Large intestine (tissue), 3 donors: ENCODE results near the gene MAPK6. TPM values are rescaled to one million over a fixed set of nuclear protein-coding genes. Genes with fewer than 3 reads are reported as not detected.
"Not testable (repeated sequence)": the region's sequence is repeated elsewhere in the genome, so short reads cannot be mapped to it uniquely, and the experiment has no call there.

Experiments
- DNase-seq, 2 donors: peaks; one replicate each; pipeline versions ENCODE4 v3.0.0 to v3.0.0-alpha.2; 2013
- H3K27ac ChIP-seq: one replicate; pipeline ENCODE4 v1.5.1; 2013; ENCODE audit warnings: low read length
- H3K27me3 ChIP-seq: 2 replicates; pipeline ENCODE4 v1.6.1; 2013; ENCODE audit warnings: low read length; ENCODE audit not compliant: control insufficient read depth, insufficient read depth
- H3K36me3 ChIP-seq: 2 replicates; pipeline ENCODE4 v1.6.1; 2013; ENCODE audit warnings: low read length; ENCODE audit not compliant: control insufficient read depth, insufficient read depth
- H3K4me1 ChIP-seq: one replicate; pipeline ENCODE4 v1.6.1; 2013; ENCODE audit warnings: low read length; ENCODE audit not compliant: control insufficient read depth, insufficient read depth
- H3K4me3 ChIP-seq: one replicate; pipeline ENCODE4 v1.5.1; 2013; ENCODE audit warnings: low read length
- H3K9me3 ChIP-seq: one replicate; pipeline ENCODE4 v1.6.1; 2013; ENCODE audit warnings: mild to moderate bottlenecking, low read depth, low read length, moderate library complexity; ENCODE audit not compliant: control insufficient read depth
- WGBS: methylation state at CpG from one replicate; pipeline ENCODE4 v1.1.5; 2013; ENCODE audit warnings: low lambda C conversion rate; ENCODE audit not compliant: insufficient coverage; 5-methylcytosine and 5-hydroxymethylcytosine counted together
- polyA plus RNA-seq: library from polyadenylated mRNA; unstranded; fragments of 120-200 nt; gene quantifications from one replicate; pipeline ENCODE4 v1.2.1, GENCODE V29; 2013

Gene MAPK6
- polyA plus RNA-seq, 1 donor, result 42.1 TPM

DNA sequence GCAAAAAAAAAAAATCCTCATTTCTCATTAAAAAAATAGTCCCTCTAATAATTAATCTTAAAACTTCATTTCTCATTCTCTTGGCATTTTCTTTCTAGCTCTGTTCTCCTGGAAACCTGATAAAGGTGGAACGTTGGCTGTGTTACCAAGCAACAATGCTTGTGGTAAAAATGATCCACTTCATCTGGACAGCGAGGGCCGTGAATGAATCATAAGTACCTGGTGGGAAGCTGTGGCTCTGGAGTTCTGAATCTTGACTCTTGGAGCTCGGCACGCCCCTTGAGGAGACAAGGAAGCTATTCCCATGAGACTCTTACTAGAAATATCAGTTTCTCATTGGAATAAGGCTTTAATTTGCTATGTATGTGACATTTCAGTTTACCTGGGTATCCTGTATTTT lies 61.0 kb downstream of the MAPK6 start:
- no peaks in the 10 kb centered on the region for H3K36me3 ChIP-seq
- WGBS, result no CpG with 5 or more reads among the region's 5 CpGs
- H3K4me3 ChIP-seq, result no peak overlapping the region
- no peak overlapping the region for H3K27ac ChIP-seq
- peaks cover 15% of the 10 kb centered on the region for H3K4me1 ChIP-seq
- no peaks in the 10 kb centered on the region for H3K9me3 ChIP-seq
- H3K27me3 ChIP-seq, result no peaks in the 10 kb centered on the region
- no peak for DNase-seq

DNA sequence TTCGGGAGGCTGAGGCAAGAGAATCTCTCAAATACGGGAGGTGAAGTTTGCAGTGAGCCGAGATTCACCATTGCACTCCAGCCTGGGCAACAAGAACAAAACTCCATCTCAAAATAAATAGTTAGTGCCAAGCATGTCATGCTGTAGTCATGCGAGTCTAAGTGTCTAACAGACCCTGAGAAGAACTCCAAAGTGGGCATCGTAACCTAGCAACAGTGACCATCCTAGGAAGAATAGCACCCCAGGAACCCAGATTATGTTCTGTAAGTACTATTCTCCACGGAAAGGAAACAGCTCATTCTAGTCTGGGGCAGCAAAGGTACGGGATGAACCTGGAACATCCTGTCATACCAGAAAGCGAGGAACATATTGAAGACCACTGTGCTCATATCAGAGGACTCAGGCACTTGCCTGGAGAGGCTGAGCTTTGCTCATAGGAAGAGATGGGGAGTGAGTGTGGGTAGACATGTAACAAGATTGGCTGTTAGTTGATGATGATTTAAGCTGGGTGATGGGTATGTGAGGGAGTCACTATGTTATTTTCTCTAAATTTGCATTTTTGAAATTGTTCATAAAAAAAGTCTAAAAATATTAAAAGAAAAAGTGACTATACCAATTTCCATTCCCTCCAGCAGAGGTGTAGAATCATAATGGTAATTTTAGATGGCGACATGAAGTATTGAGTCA lies 61.8 kb downstream of the MAPK6 start:
- peaks cover 15% of the 10 kb centered on the region for H3K4me1 ChIP-seq
- no peaks in the 10 kb centered on the region for H3K27me3 ChIP-seq
- DNase-seq, result no peak
- H3K4me3 ChIP-seq, result no peak overlapping the region
- no peaks in the 10 kb centered on the region for H3K9me3 ChIP-seq
- WGBS, result no CpG with 5 or more reads among the region's 9 CpGs
- no peak overlapping the region for H3K27ac ChIP-seq
- no peaks in the 10 kb centered on the region for H3K36me3 ChIP-seq

DNA sequence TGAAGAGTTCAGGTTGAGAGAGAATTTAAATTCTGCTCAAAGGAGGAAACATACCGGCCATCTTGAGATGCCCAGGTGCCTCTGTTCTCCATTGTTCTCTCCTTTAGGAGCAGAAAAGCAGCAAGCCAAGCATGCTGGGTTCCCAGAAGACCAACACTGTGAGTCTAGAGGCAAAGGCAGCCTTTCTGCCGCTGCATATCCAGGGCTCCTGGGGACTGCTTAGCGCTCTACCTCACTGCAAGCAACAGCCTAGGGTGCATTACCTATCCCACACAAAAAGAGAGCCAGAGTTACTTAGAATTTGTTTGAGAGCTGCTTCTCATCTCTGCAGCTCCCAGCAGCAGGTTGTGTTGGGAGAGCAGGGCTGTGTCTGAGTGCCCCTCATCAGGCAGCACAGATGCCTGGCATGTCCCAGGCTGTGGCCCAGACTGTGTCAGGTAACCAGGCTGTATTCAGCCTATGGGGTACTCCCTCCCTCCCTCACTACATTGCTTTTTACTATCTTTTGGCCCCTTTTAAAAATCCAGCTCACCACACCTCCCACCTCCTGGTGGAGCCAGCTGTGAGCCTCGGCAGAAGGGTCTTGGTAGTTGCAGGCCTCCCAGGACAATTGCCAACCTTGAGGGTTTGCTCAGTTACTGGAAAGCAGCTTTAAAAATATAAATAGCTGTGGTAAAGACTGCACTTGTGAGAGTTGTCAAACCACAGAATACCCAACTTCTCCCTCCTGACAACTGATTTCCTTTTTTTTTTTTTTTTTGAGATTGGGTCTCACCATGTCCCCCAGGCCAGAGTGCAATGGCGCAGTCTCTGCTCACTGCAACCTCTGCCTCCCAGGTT lies 63.4 kb downstream of the MAPK6 start:
- H3K27ac ChIP-seq, result no peak overlapping the region
- H3K4me1 ChIP-seq, result peaks cover 5% of the 10 kb centered on the region
- H3K36me3 ChIP-seq, result no peaks in the 10 kb centered on the region
- peaks cover 10% of the 10 kb centered on the region for H3K9me3 ChIP-seq
- no peak overlapping the region for H3K4me3 ChIP-seq
- no peaks in the 10 kb centered on the region for H3K27me3 ChIP-seq
- WGBS, result no CpG with 5 or more reads among the region's 5 CpGs
- DNase-seq, result no peak

DNA sequence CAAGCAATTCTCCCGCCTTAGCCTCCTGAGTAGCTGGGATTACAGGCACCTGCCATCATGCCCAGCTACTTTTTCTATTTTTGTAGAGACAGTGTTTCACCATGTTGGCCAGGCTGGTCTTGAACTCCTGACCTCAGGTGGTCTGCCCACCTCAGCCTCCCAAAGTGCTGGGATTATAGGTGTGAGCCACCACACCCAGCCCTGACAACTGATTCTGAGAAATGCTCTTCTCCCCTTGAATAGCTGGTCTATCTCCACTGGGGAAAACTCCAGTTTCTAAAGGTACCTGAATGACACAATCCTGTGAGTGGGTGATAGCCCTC lies 64.0 kb downstream of the MAPK6 start:
- WGBS, result no CpG with 5 or more reads among the region's 1 CpG
- H3K36me3 ChIP-seq, H3K27ac ChIP-seq, H3K4me1 ChIP-seq, DNase-seq, H3K4me3 ChIP-seq, H3K27me3 ChIP-seq: not testable (repeated sequence)
- H3K9me3 ChIP-seq, result peaks cover 10% of the 10 kb centered on the region

DNA sequence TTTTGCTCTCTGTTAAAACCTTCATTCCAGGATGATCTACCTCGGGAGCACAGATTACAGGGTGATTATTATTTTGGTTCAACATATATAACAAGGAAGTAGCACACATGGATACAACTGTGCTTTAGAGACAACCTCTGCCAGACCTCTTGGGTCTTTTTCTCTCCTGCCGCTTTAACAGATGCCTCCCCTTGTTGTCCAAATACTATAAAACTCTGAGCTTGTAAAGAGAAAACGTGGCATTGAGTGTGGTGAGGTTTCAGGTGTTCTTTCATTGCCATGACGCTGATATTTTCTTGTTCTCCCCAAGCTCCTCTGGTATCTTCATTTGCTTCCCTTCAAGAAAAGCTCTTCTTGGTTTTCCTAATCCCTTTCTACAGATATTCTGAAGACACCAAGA lies 64.6 kb downstream of the MAPK6 start:
- Histone ChIP-seq H3K36me3 (no peaks in the 10 kb centered on the region), H3K27me3 (no peaks in the 10 kb centered on the region), H3K4me1 (no peaks in the 10 kb centered on the region), H3K9me3 (peaks cover 10% of the 10 kb centered on the region), H3K4me3 (no peak overlapping the region), H3K27ac (no peak overlapping the region)
- no peak for DNase-seq
- 67% methylated on average over 1 of the region's 4 CpGs for WGBS

DNA sequence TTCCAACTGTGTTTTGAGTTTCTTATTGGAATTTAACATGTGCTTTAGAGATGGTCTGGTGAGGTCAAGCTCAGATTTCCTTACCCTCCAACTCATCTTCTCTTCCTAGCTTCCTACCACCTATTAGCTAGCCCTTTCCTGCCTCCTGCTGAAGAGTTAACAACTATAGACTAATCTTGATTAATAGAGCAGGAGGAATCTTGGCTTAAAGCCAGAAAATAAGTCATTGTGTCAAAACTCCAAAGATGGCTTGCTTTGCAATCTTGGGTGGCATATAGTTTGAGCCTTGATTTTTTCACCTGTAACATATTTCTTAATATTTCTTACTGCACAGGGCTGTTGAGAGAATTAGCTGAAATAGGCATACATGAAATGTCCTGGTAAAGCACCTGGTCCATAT lies 66.3 kb downstream of the MAPK6 start:
- Histone ChIP-seq H3K4me3 (no peak overlapping the region), H3K27me3 (no peaks in the 10 kb centered on the region), H3K9me3 (peaks cover 10% of the 10 kb centered on the region), H3K36me3 (no peaks in the 10 kb centered on the region), H3K27ac (no peak overlapping the region), H3K4me1 (no peaks in the 10 kb centered on the region)
- DNase-seq, result no peak

DNA sequence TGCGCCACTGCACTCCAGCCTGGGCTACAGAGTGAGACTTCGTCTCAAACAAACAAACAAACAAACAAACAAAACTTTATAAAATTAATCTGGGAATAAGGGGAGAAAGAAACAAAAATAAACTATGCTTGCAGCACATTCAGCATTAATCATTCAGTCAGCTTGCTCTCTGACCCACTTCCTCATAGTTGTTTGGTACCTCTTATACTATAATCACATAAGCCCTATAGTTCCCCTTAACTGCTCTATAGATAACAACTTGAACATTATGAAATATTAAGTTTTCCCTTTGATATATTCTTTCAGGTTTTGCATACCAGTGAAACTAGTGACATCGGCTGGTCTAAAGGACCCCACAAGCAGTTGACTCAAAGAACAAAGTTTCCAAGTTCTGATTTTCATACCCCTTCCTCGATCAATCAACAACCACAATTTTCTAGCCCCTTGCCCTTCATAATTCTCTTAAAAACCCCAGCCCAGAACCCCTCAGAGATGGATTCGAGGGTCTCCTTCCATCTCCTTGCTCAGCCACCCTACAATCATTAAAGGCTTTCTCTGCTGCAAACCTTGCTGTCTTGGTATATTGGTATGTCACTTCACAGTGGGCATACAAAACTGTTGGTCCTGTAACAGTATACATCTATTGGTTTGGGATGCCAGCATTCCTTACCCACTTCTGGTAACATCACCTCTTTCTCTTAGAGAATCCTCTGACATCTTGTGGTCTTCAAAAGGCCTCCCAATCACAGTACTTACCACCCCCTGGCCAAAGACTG lies 67.2 kb downstream of the MAPK6 start:
- no peak for DNase-seq
- no CpG with 5 or more reads among the region's 5 CpGs for WGBS
- Histone ChIP-seq H3K36me3 (no peaks in the 10 kb centered on the region), H3K4me3 (no peak overlapping the region), H3K27me3 (no peaks in the 10 kb centered on the region), H3K4me1 (no peaks in the 10 kb centered on the region), H3K9me3 (peaks cover 10% of the 10 kb centered on the region), H3K27ac (no peak overlapping the region)

DNA sequence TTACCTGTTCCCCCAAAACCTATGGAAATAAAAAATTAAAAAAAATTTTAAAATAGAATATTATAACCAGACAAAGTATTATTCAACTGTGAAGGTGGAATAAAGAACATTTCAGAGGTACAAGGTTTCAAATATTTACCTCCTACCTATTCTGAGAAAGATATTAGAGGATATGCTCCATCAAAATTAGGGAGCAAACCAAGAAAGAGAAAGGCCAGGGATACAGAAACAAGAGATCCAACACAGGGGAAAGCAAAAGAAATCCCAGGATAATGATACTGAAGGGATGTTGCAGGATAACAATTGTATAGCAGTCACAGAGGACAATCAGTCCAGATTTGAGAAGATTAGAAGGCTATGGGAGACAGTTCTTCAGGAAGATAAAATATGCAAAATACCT lies 71.2 kb downstream of the MAPK6 start:
- DNase-seq, result no peak
- H3K4me1 ChIP-seq, result peaks cover 13% of the 10 kb centered on the region

DNA sequence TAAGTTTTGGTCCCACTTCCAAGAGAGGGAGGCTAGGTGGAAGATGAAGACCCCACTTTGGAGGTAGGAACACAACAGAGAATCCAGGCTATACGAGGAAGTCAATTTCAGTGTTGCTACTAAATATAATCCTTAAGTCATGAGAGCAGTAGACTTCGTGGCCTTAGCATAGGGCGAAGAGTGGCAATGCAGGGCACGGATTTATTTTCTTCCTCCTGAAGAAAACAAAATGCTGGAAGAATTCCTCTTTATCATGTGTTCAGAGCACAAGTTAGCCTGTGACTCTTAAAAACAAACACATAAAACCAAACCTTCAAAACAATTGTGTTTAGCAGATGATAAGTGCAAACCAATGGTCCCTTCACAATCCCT lies 74.1 kb downstream of the MAPK6 start:
- Histone ChIP-seq H3K36me3 (no peaks in the 10 kb centered on the region), H3K4me1 (peaks cover 26% of the 10 kb centered on the region), H3K4me3 (no peak overlapping the region), H3K27ac (no peak overlapping the region), H3K9me3 (no peaks in the 10 kb centered on the region), H3K27me3 (no peaks in the 10 kb centered on the region)
- WGBS, result 67% methylated on average over 1 of the region's 4 CpGs
- DNase-seq, result no peak

More for the DNA sequence above, 71.2 kb downstream of the MAPK6 start:
- Histone ChIP-seq H3K27me3 (no peaks in the 10 kb centered on the region), H3K4me3 (no peak overlapping the region), H3K36me3 (no peaks in the 10 kb centered on the region), H3K9me3 (peaks cover 10% of the 10 kb centered on the region), H3K27ac (no peak overlapping the region)

DNA sequence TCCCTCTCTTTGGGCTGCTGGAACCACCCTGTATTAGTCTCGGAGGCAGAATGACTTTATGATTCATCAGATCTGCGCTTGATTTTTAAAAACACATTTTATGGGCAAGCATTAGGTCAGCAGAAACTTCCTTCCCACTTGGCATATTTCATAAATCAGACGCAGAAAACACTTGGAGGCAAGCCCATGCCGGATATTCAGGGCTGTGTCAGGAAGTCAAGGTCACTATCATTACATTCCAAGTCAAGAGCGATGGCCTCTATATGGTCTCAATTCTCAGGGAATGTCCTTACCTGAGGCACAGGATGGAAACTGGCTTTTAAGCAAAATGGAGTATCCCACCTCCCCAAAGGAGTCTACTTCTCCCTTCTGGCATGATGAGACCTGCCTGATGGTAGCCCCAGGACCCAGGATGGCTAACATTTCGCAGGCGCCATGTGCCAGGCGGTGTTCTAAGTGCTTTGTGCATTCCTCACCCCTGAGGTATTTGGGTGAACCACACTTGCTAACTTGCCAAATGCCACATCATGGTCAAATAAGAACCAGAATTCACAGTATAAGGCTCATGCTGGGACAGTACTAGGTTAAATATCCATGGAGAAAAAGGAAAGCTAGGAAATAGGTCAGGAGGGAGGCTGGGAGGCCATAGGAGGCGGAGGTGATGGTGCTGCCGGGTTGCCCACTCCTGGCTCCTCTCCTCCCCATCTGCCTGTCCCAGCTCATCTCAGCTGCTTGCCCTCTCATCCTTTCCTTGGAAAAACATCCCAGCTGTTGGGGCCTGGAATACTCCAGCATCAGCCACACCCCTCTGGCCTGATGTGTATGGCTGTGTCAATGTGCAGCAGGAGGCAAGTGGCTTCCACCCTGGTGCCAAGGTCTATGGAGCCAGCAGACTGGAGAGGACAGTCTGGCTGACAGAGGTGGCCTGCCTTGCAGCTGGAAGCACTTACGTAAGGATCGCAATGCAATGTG lies 74.8 kb downstream of the MAPK6 start:
- DNase-seq, result no peak
- WGBS, result no CpG with 5 or more reads among the region's 12 CpGs
- Histone ChIP-seq H3K27me3 (no peaks in the 10 kb centered on the region), H3K9me3 (no peaks in the 10 kb centered on the region), H3K4me3 (no peak overlapping the region), H3K36me3 (no peaks in the 10 kb centered on the region), H3K27ac (no peak overlapping the region), H3K4me1 (peaks cover 30% of the 10 kb centered on the region)
